NCI-H1417 treated with DMSO at 0.1 percent for 48 hours (cell line): ENCODE data around the gene RAET1E.
A peak's percentile ranks its signal among the peaks of the same experiment; 100 is the strongest.
"Not testable (repeated sequence)": the region's sequence is repeated elsewhere in the genome, so short reads cannot be mapped to it uniquely, and the experiment has no call there.

Source experiments
- DNase-seq: peaks from one replicate; lab custom pipeline; 2025; lab: John Stamatoyannopoulos, UW

Gene RAET1E

GRCh38 chr6:149927025-149927424, 29.1 kb upstream of the RAET1E start:
- not testable (repeated sequence) for DNase-seq

GRCh38 chr6:149925974-149926777, 28.3 kb upstream of the RAET1E start:
- DNase-seq: peak; percentile 29

GRCh38 chr6:149925253-149925973, 27.5 kb upstream of the RAET1E start:
- DNase-seq: no peak

GRCh38 chr6:149924933-149925252, 27.0 kb upstream of the RAET1E start:
- no peak for DNase-seq

- no peak for DNase-seq
Measured at GRCh38 chr6:149924206-149924932, 26.5 kb upstream of the RAET1E start.

GRCh38 chr6:149923327-149923986, 25.5 kb upstream of the RAET1E start:
- no peak for DNase-seq

- DNase-seq: peak; percentile 68
Measured at GRCh38 chr6:149922642-149923326, 24.9 kb upstream of the RAET1E start, which contains the start of gene RAET1G. Gene RAET1G (minus strand): TSS chr6:149923121. CDS start chr6:149923010, 111 bp downstream.

GRCh38 chr6:149922091-149922490, 24.2 kb upstream of the RAET1E start:
- DNase-seq: not testable (repeated sequence)

GRCh38 chr6:149921361-149921760, 23.4 kb upstream of the RAET1E start:
- no peak for DNase-seq

- no peak for DNase-seq
Measured at GRCh38 chr6:149919834-149920225, 21.9 kb upstream of the RAET1E start.

- DNase-seq: not testable (repeated sequence)
Measured at GRCh38 chr6:149919126-149919833, 21.4 kb upstream of the RAET1E start.

- DNase-seq: no peak
Measured at GRCh38 chr6:149918151-149918905, 20.4 kb upstream of the RAET1E start.

GRCh38 chr6:149917679-149918078, 19.8 kb upstream of the RAET1E start:
- no peak for DNase-seq

GRCh38 chr6:149915970-149916865, 18.3 kb upstream of the RAET1E start:
- no peak for DNase-seq

GRCh38 chr6:149913540-149914240, 15.8 kb upstream of the RAET1E start:
- no peak for DNase-seq

GRCh38 chr6:149913085-149913484, 15.2 kb upstream of the RAET1E start:
- no peak for DNase-seq

- DNase-seq: not testable (repeated sequence)
Measured at GRCh38 chr6:149912680-149913079, 14.8 kb upstream of the RAET1E start.

GRCh38 chr6:149910721-149911151, 12.8 kb upstream of the RAET1E start:
- DNase-seq: no peak
